HepG2 (cell line): ENCODE results near the gene HOXD12. TPM values are rescaled to one million over a fixed set of nuclear protein-coding genes. Genes with fewer than 3 reads are reported as not detected.
A peak's percentile ranks its signal among the peaks of the same experiment; 100 is the strongest.

Experiments used
- ATAC-seq: fragments of 200-7000 bp; cut with Tn5 transposase; 3 replicates; pipeline ENCODE4 v1.9.1; 2020; ENCODE audit warnings: mild to moderate bottlenecking, moderate library complexity
- BruUV-seq: library from RNA; stranded (reverse); fragments of 400-500 nt; replicated peaks from 2 replicates; lab custom pipeline; 2021; lab: Mats Ljungman, UMichigan
- CTCF ChIA-PET: fragments of 300-600 bp; formaldehyde crosslinking; extraction: SDS; loops from one replicate; lab custom pipeline; 2021; ENCODE audit warnings: low total read pairs, inconsistent platforms, low intra/inter-chr PET ratio; lab: Yijun Ruan, JAX
- POLR2A ChIA-PET: fragments of 350-600 bp; sonication (Branson Sonifier 250); formaldehyde crosslinking; loops from one replicate; lab custom pipeline; 2020; ENCODE audit warnings: antibody characterized with exemption, inconsistent platforms; lab: Yijun Ruan, JAX
- DNase-seq: peaks from one replicate; pipeline ENCODE4 v3.0.0-alpha.2; 2015; ENCODE audit warnings: low spot score
- FAIRE-seq: peaks from 3 replicates; lab custom pipeline; 2011; peaks lifted over from hg19 to GRCh38; lab: Jason Lieb, UNC
- H2AFZ ChIP-seq: one replicate; pipeline ENCODE4 v1.6.1; 2011; ENCODE audit warnings: low read length, inconsistent platforms
- H3K27ac ChIP-seq: fragments of 300-600 bp; 3 replicates; pipeline ENCODE4 v1.8.0; 2011; ENCODE audit warnings: mixed run types, mild to moderate bottlenecking, mixed read lengths, low read length, inconsistent platforms; ENCODE audit not compliant: insufficient read depth; ENCODE audit errors: extremely low read length
- H3K27me3 ChIP-seq, 2 experiments: fragments of 200-600 bp in 1 of 2; 2 replicates in 1 of 2; 3 replicates in 1 of 2; pipeline versions ENCODE4 v1.6.0 to v1.8.0; 2011; ENCODE audit warnings: low read length in 2 of 2, mild to moderate bottlenecking in 2 of 2, moderate library complexity in 2 of 2, inconsistent platforms in 1 of 2; ENCODE audit not compliant: insufficient read depth in 2 of 2, control insufficient read depth in 1 of 2
- H3K36me3 ChIP-seq, 2 experiments: fragments of 200-600 bp in 1 of 2; replicated peaks in 1 of 2; 2 replicates in 1 of 2; 3 replicates in 1 of 2; pipeline versions ENCODE4 v1.5.1 to v1.8.0; 2011; ENCODE audit warnings: low read length in 2 of 2, inconsistent platforms in 1 of 2; ENCODE audit not compliant: insufficient read depth in 2 of 2, control insufficient read depth in 1 of 2
- H3K4me1 ChIP-seq: 2 replicates; pipeline ENCODE4 v1.5.1; 2012; ENCODE audit warnings: low read length, inconsistent platforms; ENCODE audit not compliant: insufficient read depth
- H3K4me2 ChIP-seq: 2 replicates; pipeline ENCODE4 v1.6.0; 2011; ENCODE audit warnings: low read depth, low read length, inconsistent platforms
- H3K4me3 ChIP-seq, 3 experiments: fragments of 200-600 bp in 1 of 3; sonication (generic), shearing (Covaris generic) in 1 of 3; replicated peaks in 1 of 3; 2 replicates each; pipeline ENCODE4 v1.5.1; 2011 to 2016; ENCODE audit warnings: low read length in 3 of 3, inconsistent platforms in 2 of 3, low read depth in 2 of 3, mild to moderate bottlenecking in 2 of 3, control low read depth in 1 of 3, mixed read lengths in 1 of 3; ENCODE audit not compliant: insufficient read depth in 1 of 3
- H3K79me2 ChIP-seq: one replicate; pipeline ENCODE4 v1.6.1; 2011; ENCODE audit warnings: low read length, inconsistent platforms; ENCODE audit not compliant: insufficient read depth
- H3K9ac ChIP-seq: 2 replicates; pipeline ENCODE4 v1.6.0; 2011; ENCODE audit warnings: mild to moderate bottlenecking, low read depth, low read length, inconsistent platforms; ENCODE audit not compliant: insufficient read depth
- H3K9me3 ChIP-seq: 2 replicates; pipeline ENCODE4 v1.5.1; 2012; ENCODE audit warnings: mild to moderate bottlenecking, low read length
- H4K20me1 ChIP-seq: 2 replicates; pipeline ENCODE4 v1.6.0; 2011; ENCODE audit warnings: inconsistent platforms, mild to moderate bottlenecking, low read length, moderate library complexity; ENCODE audit not compliant: insufficient read depth
- EZH2 ChIP-seq: conservative IDR thresholded peaks from 2 replicates; pipeline ENCODE4 v1.6.1; 2012; ENCODE audit warnings: mild to moderate bottlenecking, low read depth, low read length, moderate library complexity
- HOXD1 ChIP-seq: sonication (generic); formaldehyde crosslinking; IDR thresholded peaks from 2 replicates; pipeline ENCODE4 v1.5.0; 2020; ENCODE audit warnings: missing genetic modification reagents
- ISX ChIP-seq: sonication (generic); formaldehyde crosslinking; conservative IDR thresholded peaks from 2 replicates; pipeline ENCODE4 v1.5.0; 2020; ENCODE audit warnings: missing genetic modification reagents
- XRCC5 ChIP-seq: fragments of 200-400 bp; formaldehyde crosslinking; optimal IDR thresholded peaks from 2 replicates; pipeline ENCODE3; 2017; ENCODE audit warnings: mild to moderate bottlenecking, low read length
- ZNF891 ChIP-seq: sonication (generic); formaldehyde crosslinking; IDR thresholded peaks from 2 replicates; pipeline ENCODE4 v1.5.0; 2020; ENCODE audit warnings: mild to moderate bottlenecking, missing genetic modification reagents
- WGBS: methylation state at CpG from one replicate; pipeline ENCODE4 v1.1.6; 2017; ENCODE audit warnings: low lambda C conversion rate; 5-methylcytosine and 5-hydroxymethylcytosine counted together
- in situ Hi-C: cut with HindIII; loops from 2 replicates; pipeline ENCODE4 v1.10.0; 2017; ENCODE audit warnings: low pct_unique_long_range_greater_than_20kb; ENCODE audit not compliant: extremely low pct_ligation_motif_present
- intact Hi-C: fragments of 100-400 bp; cut with micrococcal nuclease; formaldehyde crosslinking; loops from one replicate; pipeline ENCODE4 v1.10.0; 2022; ENCODE audit not compliant: unreplicated experiment
- polyA plus RNA-seq, 8 experiments: library from polyadenylated mRNA; depleted of rRNA in 3 of 8; stranded (reverse) in 7 of 8; unstranded in 1 of 8; fragments of >200 nt; fragmentation: Illumina TruSeq in 4 of 8; extraction: Trizol in 4 of 8; gene quantifications; 2 replicates each; pipeline versions ENCODE4 v1.2.1 to v1.2.3, GENCODE V29; 2011 to 2016; ENCODE audit warnings: low read depth in 4 of 8, missing spikeins in 1 of 8, mixed read lengths in 1 of 8; ENCODE audit not compliant: insufficient read depth in 1 of 8
- total RNA-seq, 5 experiments: library from RNA; depleted of rRNA; stranded (reverse); fragments of >200 nt; fragmentation: Illumina TruSeq; extraction: Trizol; gene quantifications; 2 replicates each; pipeline ENCODE4 v1.2.3, GENCODE V29; 2016; ENCODE audit warnings: low read depth in 1 of 5

The HOXD12 gene
- total and polyA plus RNA-seq, 2 of the 13 experiments (the other 11 are each of a cell fraction or from before 2014, with no cell fraction given) = not detected

- CTCF ChIA-PET = no interaction called here
- intact Hi-C loops (no loop called here), in situ Hi-C loops (loop anchor here (10.0 kb wide), 1 partner anchor 1075 kb away; no protein-coding TSS in a partner anchor)
- H3K4me2 ChIP-seq = peak overlapping the region; percentile 38; the same call in 1 of the 2 replicates
- peaks cover 7% of the 10 kb centered on the region for H3K4me1 ChIP-seq
- H3K79me2 ChIP-seq = no peaks in the 10 kb centered on the region
- H3K4me3 ChIP-seq = no peak overlapping the region; a peak in 1 of 6 replicates
- no peak for ATAC-seq
- POLR2A ChIA-PET = no interaction called here
- H4K20me1 ChIP-seq = no peaks in the 10 kb centered on the region
- H3K36me3 ChIP-seq = no peaks in the 10 kb centered on the region
- no peak overlapping the region for H3K9ac ChIP-seq
- WGBS = 50% methylated on average over 26 of the region's 26 CpGs
- no peaks in the 10 kb centered on the region for H3K9me3 ChIP-seq
- H2AFZ ChIP-seq = no peak overlapping the region
- BruUV-seq = no TSS peak
- peaks cover 30 to 88% of the 10 kb centered on the region in 2 experiments for H3K27me3 ChIP-seq
- DNase-seq = no peak
- no peak for FAIRE-seq
- TF ChIP-seq EZH2 (peak; percentile 90), XRCC5 (no peak)
- H3K27ac ChIP-seq = no peak overlapping the region
These were observed 9.8 kb downstream of the HOXD12 start for GRCh38 chr2:176109192-176109901.

DNA sequence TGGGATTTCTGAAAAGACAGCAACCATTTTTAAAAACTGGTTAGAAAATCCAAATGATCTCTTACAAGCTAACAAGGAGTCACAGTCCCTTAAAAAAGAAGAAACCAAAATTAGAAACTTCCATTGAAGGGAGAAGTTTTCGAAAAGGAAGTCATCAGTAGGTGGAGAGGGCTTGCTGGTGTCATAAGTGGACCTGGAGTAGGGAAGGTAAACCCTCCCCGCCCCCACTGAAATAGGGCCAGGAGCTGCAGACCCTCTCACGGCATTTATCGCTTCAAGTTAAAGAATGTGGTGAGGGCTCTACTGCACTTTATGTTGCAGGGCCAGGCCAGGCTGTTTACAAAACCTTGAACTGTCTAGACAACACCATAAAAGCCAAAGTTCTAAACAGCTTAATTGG lies 10.4 kb downstream of the HOXD12 start:
- Histone ChIP-seq H3K27ac (no peak overlapping the region), H3K27me3 (peaks cover 26 to 88% of the 10 kb centered on the region in 2 experiments), H4K20me1 (no peaks in the 10 kb centered on the region), H2AFZ (no peak overlapping the region), H3K36me3 (no peaks in the 10 kb centered on the region), H3K4me3 (no peak overlapping the region), H3K79me2 (no peaks in the 10 kb centered on the region), H3K9me3 (no peaks in the 10 kb centered on the region), H3K9ac (no peak overlapping the region), H3K4me1 (peaks cover 13% of the 10 kb centered on the region), H3K4me2 (no peak overlapping the region)
- ATAC-seq (no peak), DNase-seq (no peak), FAIRE-seq (no peak)
- WGBS = 36% methylated on average over 4 of the region's 4 CpGs
- CTCF ChIA-PET = no interaction called here
- intact Hi-C loops = loop anchor here (5.0 kb wide), 2 partner anchors 527 to 1037 kb away; no protein-coding TSS in a partner anchor
- BruUV-seq = no TSS peak
- in situ Hi-C loops = loop anchor here (10.0 kb wide), 1 partner anchor 1075 kb away; no protein-coding TSS in a partner anchor
- POLR2A ChIA-PET = no interaction called here
- TF ChIP-seq ISX (no peak), ZNF891 (CRISPR knock-in tag) (no peak), HOXD1 (no peak)
- TF ChIP-seq, all 625 proteins: peak for 0
